ENCODE results near the gene VDAC1.

Gene VDAC1

DNA sequence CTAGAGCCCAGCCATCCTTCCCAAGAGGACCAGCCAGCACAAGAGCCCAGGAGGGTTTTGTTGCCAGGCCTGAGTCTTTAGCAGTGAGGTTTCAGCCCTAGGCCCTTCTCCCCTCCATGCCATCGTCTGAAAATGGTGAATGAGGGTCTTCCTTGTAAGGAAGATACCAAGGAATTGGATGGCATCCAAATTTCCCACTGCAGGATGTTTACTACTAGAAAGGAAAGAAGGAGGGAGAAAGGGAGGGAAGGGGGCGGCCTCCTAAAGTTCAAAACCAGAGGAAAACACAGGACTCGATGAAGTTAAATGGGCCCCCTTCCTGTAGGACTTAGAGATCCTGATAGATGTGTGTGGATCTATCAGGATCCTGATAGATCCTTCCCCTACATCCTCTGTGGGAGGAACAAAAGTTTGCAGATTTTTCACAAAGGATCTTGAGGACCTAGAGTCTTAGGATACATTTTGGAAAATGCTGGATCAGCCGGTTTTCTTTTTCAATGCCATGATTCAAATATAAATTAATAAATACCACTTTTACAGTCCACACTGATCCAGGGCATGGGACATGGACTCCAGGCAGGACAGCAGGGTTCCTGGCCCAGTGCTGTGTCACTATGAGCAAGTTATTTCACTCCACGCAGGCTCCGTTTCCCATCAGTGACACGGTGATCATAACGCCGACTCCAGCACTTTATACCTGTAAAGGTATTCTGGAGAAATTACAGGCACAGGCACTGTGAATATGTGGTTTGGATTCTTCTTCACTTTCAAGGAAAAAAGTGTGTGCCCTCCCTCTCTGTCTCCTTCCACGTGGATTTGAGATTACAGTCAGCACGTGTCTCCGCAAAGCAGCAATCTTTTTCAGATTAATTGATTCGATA is 77.2 kb downstream of the VDAC1 start:
- in situ Hi-C loops (cut with MboI; ENCODE audit: low sequenced_read_pairs) = no loop called here

DNA sequence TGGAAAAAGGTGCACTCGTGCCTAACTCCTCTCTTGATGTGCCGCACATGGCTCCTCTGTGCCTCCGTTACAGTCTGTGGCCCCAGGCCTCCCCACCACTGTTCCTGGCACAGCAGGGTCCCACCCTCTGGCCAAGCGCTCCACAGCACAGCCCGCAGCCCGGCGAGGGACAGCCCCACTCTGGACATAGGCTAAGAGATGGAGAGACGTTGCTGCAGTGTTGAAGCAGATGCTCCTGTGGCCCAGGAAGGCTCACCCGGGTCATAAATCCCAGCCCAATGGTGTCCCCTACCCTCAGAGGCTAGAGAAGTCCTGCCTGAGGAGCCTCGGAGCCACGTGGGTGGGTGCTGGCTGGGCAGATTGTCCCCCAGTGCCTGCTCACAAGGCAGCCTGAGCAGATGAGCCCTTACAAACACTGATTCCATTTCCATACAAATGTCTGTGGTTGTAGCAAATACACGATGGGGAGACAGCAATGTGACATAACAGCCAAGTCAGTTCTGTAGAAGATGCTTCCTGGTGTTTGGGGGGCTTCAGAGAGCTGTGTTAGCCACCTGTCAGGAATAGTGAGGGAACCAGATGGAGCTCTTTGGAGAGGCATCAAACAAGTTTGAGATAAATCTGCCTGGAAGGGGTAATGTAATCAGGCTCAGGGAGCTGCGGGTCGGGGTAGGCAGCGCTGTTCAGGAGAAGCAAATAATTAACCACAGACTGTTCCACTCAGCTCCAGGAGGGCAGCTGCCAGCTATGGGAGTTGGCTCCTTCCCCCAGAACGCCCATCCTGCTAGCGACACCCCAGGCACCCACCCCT is 78.1 kb downstream of the VDAC1 start:
- in situ Hi-C loops (cut with MboI; ENCODE audit: low sequenced_read_pairs) = no loop called here

DNA sequence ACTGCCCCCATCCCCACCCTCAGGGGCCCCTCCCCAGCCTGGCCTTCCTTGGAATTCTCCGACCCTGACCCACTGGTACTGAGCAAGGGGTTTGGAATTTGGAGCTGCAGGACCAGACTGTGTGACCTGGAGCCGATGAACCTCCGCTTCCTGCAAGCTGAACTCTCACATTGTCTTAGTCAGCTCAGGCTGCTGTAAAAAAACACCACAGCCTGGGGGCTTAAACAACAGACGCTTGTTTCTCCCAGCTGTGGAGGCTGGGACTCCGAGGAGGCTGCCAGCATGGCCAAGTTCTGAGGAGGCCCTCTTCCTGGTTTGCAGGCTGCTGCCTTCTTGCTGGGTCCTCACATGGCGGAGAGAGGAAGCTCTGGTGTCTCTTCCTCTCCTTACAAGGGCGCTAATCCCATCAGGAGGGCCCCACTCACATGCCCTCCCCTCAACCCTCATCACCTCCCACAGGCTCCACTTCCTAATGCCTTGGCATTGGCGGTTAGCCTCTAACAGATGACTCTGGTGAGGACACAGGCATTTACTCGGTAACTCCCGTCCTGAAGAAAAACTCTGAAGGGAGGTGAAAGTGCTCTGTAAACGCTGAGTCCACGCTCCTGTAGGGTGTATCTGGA is 78.8 kb downstream of the VDAC1 start:
- in situ Hi-C loops (cut with MboI; ENCODE audit: low sequenced_read_pairs) = no loop called here

DNA sequence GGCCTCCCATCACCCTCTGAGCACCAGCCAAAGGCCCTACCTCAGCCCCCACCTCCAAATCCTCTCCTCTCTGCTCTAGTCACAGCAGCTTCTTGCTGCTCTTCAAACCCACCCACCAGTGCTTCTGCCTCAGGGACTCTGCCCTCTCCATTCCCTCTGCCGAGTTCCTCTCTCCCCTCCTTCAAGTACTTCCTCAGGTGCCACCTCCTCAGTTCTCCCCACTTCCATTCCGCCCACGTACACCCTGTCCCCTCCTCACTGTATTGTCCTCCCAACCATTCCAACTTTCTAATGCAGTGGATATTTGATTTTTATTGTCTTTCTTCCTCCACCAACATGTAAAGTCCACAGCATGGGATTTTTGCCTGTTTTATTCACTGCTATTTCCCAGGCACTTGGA is 79.5 kb downstream of the VDAC1 start:
- in situ Hi-C loops (cut with MboI; ENCODE audit: low sequenced_read_pairs) = no loop called here

DNA sequence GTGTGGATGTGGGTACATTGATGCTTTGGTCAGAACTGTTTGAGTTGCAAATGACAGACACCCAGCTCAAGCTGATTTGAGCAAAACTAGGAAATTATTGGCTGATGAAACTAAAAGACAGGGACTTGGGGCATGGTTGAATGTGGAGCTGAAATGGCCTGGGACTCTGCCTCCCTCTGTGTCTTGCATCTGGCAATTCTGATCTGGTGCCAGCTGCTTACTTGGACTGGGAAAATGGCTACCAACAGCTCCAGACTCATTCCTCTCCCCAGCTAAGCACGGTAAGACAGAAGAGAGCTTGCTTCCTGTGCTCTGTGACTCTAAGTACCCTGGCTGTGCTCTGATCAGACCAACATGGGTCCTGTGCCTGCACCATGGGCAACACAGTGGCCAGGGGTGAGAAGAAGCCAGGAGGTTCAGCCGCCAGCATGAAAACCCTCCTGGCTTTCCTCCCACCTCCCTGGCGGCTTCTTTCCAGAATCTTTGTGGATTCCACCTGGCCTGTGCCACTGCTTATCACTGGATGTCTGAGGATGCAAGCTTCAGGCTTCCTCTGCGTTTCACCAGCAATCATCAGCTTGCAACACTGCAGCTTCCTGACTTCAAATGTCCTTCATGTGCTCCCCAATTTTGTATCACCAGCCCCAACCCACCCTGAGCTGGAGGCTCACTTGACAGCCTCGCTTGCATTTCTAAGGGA is 80.4 kb downstream of the VDAC1 start:
- in situ Hi-C loops (cut with MboI; ENCODE audit: low sequenced_read_pairs) = no loop called here

DNA sequence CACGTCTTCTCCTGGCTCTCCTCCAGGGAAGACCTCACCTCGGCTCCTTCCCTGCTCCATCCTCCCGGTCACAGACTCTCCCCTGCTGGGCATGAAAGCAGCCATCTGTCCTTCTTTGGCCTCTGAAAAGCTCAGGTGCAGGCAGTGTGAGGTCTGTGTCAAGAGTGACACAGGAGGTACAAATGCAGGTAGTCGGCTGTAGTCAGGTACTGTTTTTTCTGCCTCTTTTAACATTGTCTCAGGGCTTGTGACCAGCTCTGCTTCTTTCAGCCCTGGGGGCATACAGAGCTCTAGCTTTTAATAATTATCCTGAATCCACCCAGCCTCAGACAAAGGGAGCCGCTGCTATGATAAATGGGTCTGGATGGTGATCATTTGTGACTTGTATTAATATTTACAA is 82.8 kb downstream of the VDAC1 start:
- in situ Hi-C loops (cut with MboI; ENCODE audit: low sequenced_read_pairs) = no loop called here
